B cell (primary cell): Measurements from ENCODE around the gene IL1RAPL1. TPM values are rescaled to one million over a fixed set of nuclear protein-coding genes. Genes with fewer than 3 reads are reported as not detected.

Experiments
- ATAC-seq: fragments of 200-7000 bp; cut with Tn5 transposase; one replicate; pipeline ENCODE4 v1.10.0; 2021; ENCODE audit warnings: low read depth, mild to moderate bottlenecking, moderate number of reproducible peaks, moderate library complexity
- CTCF ChIA-PET: fragments of 350-600 bp; sonication (Branson Sonifier 250); formaldehyde crosslinking; loops from one replicate; lab custom pipeline; 2021; ENCODE audit warnings: antibody characterized with exemption, inconsistent platforms; lab: Charles Lee
- POLR2A ChIA-PET: fragments of 350-600 bp; sonication (Branson Sonifier 250); formaldehyde crosslinking; loops from one replicate; lab custom pipeline; 2021; ENCODE audit warnings: antibody characterized with exemption; lab: Charles Lee
- DNase-seq: peaks from one replicate; pipeline ENCODE4 v3.0.0; 2013
- H2AFZ ChIP-seq: 2 replicates; pipeline ENCODE4 v1.6.1; 2012; ENCODE audit warnings: mild to moderate bottlenecking, low read depth, low read length; ENCODE audit not compliant: insufficient read depth, poor library complexity, severe bottlenecking
- H3K27ac ChIP-seq, 2 donors: 1 replicate in 1 of 2; 2 replicates in 1 of 2; pipeline ENCODE4 v1.5.1; 2012 to 2013; ENCODE audit warnings: low read length in 2 of 2, mild to moderate bottlenecking in 2 of 2, moderate library complexity in 1 of 2
- H3K27me3 ChIP-seq, 4 experiments: fragments of 200-600 bp in 1 of 4; sonication (generic) in 1 of 4; replicated peaks in 1 of 4; 1 replicate in 2 of 4; 2 replicates in 2 of 4; pipeline versions ENCODE4 v1.6.1 to v1.7.0; 2013 to 2016; ENCODE audit warnings: low read length in 3 of 4, mild to moderate bottlenecking in 2 of 4, mixed read lengths in 1 of 4, moderate library complexity in 1 of 4; ENCODE audit not compliant: insufficient read depth in 4 of 4, control insufficient read depth in 3 of 4; ENCODE audit errors: control extremely low read depth in 1 of 4
- H3K36me3 ChIP-seq, 2 experiments: replicated peaks in 1 of 2; 1 replicate in 1 of 2; 2 replicates in 1 of 2; pipeline versions ENCODE4 v1.6.1 to v1.7.1; 2013; ENCODE audit warnings: low read length in 1 of 2; ENCODE audit not compliant: insufficient read depth in 2 of 2, control insufficient read depth in 1 of 2; ENCODE audit errors: control extremely low read depth in 1 of 2, extremely low read depth in 1 of 2
- H3K4me1 ChIP-seq, 2 donors: fragments of 200-600 bp in 1 of 2; sonication (generic) in 1 of 2; 1 replicate in 1 of 2; 2 replicates in 1 of 2; pipeline versions ENCODE4 v1.5.1 to v1.6.1; 2013 to 2017; ENCODE audit warnings: low read length in 2 of 2; ENCODE audit not compliant: control insufficient read depth in 2 of 2, insufficient read depth in 2 of 2
- H3K4me2 ChIP-seq: replicated peaks from 2 replicates; pipeline ENCODE3; 2012; ENCODE audit warnings: mild to moderate bottlenecking, low read depth, low read length; ENCODE audit not compliant: poor library complexity, severe bottlenecking
- H3K4me3 ChIP-seq, 5 experiments: fragments of 200-600 bp in 1 of 5; sonication (generic) in 1 of 5; 1 replicate in 3 of 5; 2 replicates in 2 of 5; pipeline versions ENCODE4 v1.5.1 to v1.7.0; 2011 to 2016; ENCODE audit warnings: low read length in 4 of 5, mild to moderate bottlenecking in 4 of 5, low read depth in 2 of 5, control low read depth in 1 of 5, moderate library complexity in 1 of 5; ENCODE audit not compliant: insufficient read depth in 1 of 5; ENCODE audit errors: control extremely low read depth in 1 of 5, extremely low read depth in 1 of 5
- H3K79me2 ChIP-seq: fragments of 200-600 bp; sonication (generic); one replicate; pipeline ENCODE4 v1.6.0; 2016; ENCODE audit warnings: low read length; ENCODE audit not compliant: control insufficient read depth, insufficient read depth
- H3K9ac ChIP-seq: fragments of 200-600 bp; sonication (generic); 2 replicates; pipeline ENCODE4 v1.6.1; 2017; ENCODE audit warnings: mild to moderate bottlenecking, low read length, moderate library complexity
- H3K9me3 ChIP-seq, 3 donors: one replicate each; pipeline versions ENCODE4 v1.6.1 to v1.7.1; 2013; ENCODE audit warnings: low read length in 2 of 3; ENCODE audit not compliant: control insufficient read depth in 2 of 3, insufficient read depth in 1 of 3; ENCODE audit errors: control extremely low read depth in 1 of 3
- H4K20me1 ChIP-seq: 2 replicates; pipeline ENCODE4 v1.6.0; 2012; ENCODE audit warnings: mild to moderate bottlenecking, low read length; ENCODE audit not compliant: insufficient read depth, control insufficient read depth, poor library complexity, severe bottlenecking
- H3K27ac Mint-ChIP-seq: one replicate; pipeline ENCODE4 v1.8.0; 2021; ENCODE audit warnings: mixed read lengths
- H3K27me3 Mint-ChIP-seq: one replicate; pipeline ENCODE4 v1.8.0; 2021; ENCODE audit warnings: mixed read lengths
- H3K4me1 Mint-ChIP-seq: one replicate; pipeline ENCODE4 v1.8.0; 2021; ENCODE audit warnings: mixed read lengths
- H3K4me3 Mint-ChIP-seq: one replicate; pipeline ENCODE4 v1.8.0; 2021; ENCODE audit warnings: mixed read lengths
- H3K9me3 Mint-ChIP-seq: one replicate; pipeline ENCODE4 v1.8.0; 2022; ENCODE audit warnings: mixed read lengths; ENCODE audit not compliant: insufficient read depth
- CTCF ChIP-seq: fragments of 200-600 bp; IDR thresholded peaks from one replicate; pipeline ENCODE4 v1.8.0; 2022; ENCODE audit warnings: antibody characterized with exemption, mild to moderate bottlenecking
- EZH2 ChIP-seq: IDR thresholded peaks from 2 replicates; pipeline ENCODE4 v1.6.1; 2012; ENCODE audit warnings: borderline replicate concordance, low read depth, mild to moderate bottlenecking, moderate library complexity, low read length; ENCODE audit not compliant: insufficient read depth, poor library complexity, severe bottlenecking
- WGBS: methylation state at CpG from one replicate; pipeline ENCODE4 v1.1.5; 2013; ENCODE audit warnings: missing lambda C conversion rate; ENCODE audit not compliant: insufficient coverage; 5-methylcytosine and 5-hydroxymethylcytosine counted together
- intact Hi-C: fragments of 100-400 bp; cut with micrococcal nuclease; formaldehyde crosslinking; loops from one replicate; pipeline ENCODE4 v1.10.0; 2022
- polyA plus RNA-seq: library from polyadenylated mRNA; depleted of rRNA; stranded (reverse); fragments of >200 nt; gene quantifications from 2 replicates; pipeline ENCODE4 v1.2.3, GENCODE V29; 2012
- total RNA-seq, 2 donors: library from RNA; stranded (reverse); fragments of 120-200 nt in 1 of 2; gene quantifications; 1 replicate in 1 of 2; 2 replicates in 1 of 2; pipeline versions ENCODE4 v1.2.3 to v1.2.4, GENCODE V29; 2013 to 2022

The IL1RAPL1 gene
- total and polyA plus RNA-seq, 2 donors (not counting 1 experiment from before 2014, with no cell fraction given) = not detected

- no peak for DNase-seq
- ChIA-PET POLR2A (no interaction called here), CTCF (no interaction called here)
- H3K4me1 Mint-ChIP-seq = peaks cover 2% of the 10 kb centered on the region
- no peaks in the 10 kb centered on the region for H3K9me3 Mint-ChIP-seq
- ATAC-seq = no peak
- Histone ChIP-seq H3K9me3 (no peaks in the 10 kb centered on the region), H3K27ac (no peak overlapping the region), H3K4me2 (no peak overlapping the region), H3K36me3 (no peaks in the 10 kb centered on the region), H3K9ac (no peak overlapping the region), H3K4me3 (no peak overlapping the region), H3K79me2 (no peaks in the 10 kb centered on the region), H3K4me1 (no peaks in the 10 kb centered on the region), H3K27me3 (no peaks in the 10 kb centered on the region), H4K20me1 (no peaks in the 10 kb centered on the region), H2AFZ (no peak overlapping the region)
- WGBS = no CpG with 5 or more reads among the region's 6 CpGs
- TF ChIP-seq EZH2 = no peak
- TF ChIP-seq CTCF = no peak
- intact Hi-C loops = no loop called here
- H3K4me3 Mint-ChIP-seq = no peak overlapping the region
- no peaks in the 10 kb centered on the region for H3K27me3 Mint-ChIP-seq
- H3K27ac Mint-ChIP-seq = no peak overlapping the region
Measured at GRCh38 chrX:29824176-29824906, 1237.1 kb downstream of the IL1RAPL1 start.

- Histone ChIP-seq H2AFZ (no peak overlapping the region), H3K4me1 (no peaks in the 10 kb centered on the region)
- no peak for ATAC-seq
Measured at GRCh38 chrX:29826742-29827141, 1239.5 kb downstream of the IL1RAPL1 start.

More at GRCh38 chrX:29826742-29827141, 1239.5 kb downstream of the IL1RAPL1 start:
- H3K79me2 ChIP-seq = no peaks in the 10 kb centered on the region
- CTCF ChIA-PET = no interaction called here
- H3K4me2 ChIP-seq = no peak overlapping the region
- H3K27ac ChIP-seq = no peak overlapping the region
- H3K9me3 ChIP-seq = no peaks in the 10 kb centered on the region
- no CpG with 5 or more reads among the region's 5 CpGs for WGBS
- Mint-ChIP-seq H3K9me3 (no peaks in the 10 kb centered on the region), H3K27me3 (no peaks in the 10 kb centered on the region), H3K4me1 (peaks cover 2% of the 10 kb centered on the region), H3K27ac (no peak overlapping the region), H3K4me3 (no peak overlapping the region)
- H3K4me3 ChIP-seq = no peak overlapping the region
- TF ChIP-seq EZH2 = no peak
- no peak for TF ChIP-seq CTCF
- no peaks in the 10 kb centered on the region for H3K36me3 ChIP-seq
- intact Hi-C loops = no loop called here
- H3K27me3 ChIP-seq = no peaks in the 10 kb centered on the region
- no peaks in the 10 kb centered on the region for H4K20me1 ChIP-seq
- DNase-seq = no peak
- H3K9ac ChIP-seq = no peak overlapping the region
- POLR2A ChIA-PET = no interaction called here
